Gastroesophageal sphincter (tissue), 3 donors: ENCODE results near the gene IRX3.

Experiments used
- EP300 ChIP-seq: sonication (generic); formaldehyde crosslinking; IDR thresholded peaks from one replicate; pipeline ENCODE4 v1.6.1; 2017; ENCODE audit warnings: antibody characterized with exemption, mild to moderate bottlenecking
- POLR2AphosphoS5 ChIP-seq: sonication (generic); formaldehyde crosslinking; IDR thresholded peaks from one replicate; pipeline ENCODE4 v1.6.1; 2017; ENCODE audit warnings: antibody characterized with exemption
- TF ChIP-seq, protein P1 (sequence below), 4 experiments: fragments of 200-600 bp in 2 of 4; fragments of 450-650 bp in 2 of 4; sonication (generic) in 1 of 4; IDR thresholded peaks; one replicate each; pipeline ENCODE4 v1.5.1; 2017 to 2019; ENCODE audit warnings: antibody characterized with exemption in 4 of 4, mild to moderate bottlenecking in 2 of 4, moderate library complexity in 2 of 4

GRCh38 chr16:54266363-54266955 is 20.1 kb downstream of the IRX3 start:
- TF ChIP-seq, protein P1, sequence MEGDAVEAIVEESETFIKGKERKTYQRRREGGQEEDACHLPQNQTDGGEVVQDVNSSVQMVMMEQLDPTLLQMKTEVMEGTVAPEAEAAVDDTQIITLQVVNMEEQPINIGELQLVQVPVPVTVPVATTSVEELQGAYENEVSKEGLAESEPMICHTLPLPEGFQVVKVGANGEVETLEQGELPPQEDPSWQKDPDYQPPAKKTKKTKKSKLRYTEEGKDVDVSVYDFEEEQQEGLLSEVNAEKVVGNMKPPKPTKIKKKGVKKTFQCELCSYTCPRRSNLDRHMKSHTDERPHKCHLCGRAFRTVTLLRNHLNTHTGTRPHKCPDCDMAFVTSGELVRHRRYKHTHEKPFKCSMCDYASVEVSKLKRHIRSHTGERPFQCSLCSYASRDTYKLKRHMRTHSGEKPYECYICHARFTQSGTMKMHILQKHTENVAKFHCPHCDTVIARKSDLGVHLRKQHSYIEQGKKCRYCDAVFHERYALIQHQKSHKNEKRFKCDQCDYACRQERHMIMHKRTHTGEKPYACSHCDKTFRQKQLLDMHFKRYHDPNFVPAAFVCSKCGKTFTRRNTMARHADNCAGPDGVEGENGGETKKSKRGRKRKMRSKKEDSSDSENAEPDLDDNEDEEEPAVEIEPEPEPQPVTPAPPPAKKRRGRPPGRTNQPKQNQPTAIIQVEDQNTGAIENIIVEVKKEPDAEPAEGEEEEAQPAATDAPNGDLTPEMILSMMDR (IDR thresholded peaks at IDR 0.05): no peak
- TF ChIP-seq POLR2AphosphoS5 (peak; percentile 45), EP300 (no peak)
